WERI-Rb-1 (cell line): Measurements from ENCODE around the gene ENKUR.

Experiments
- DNase-seq: peaks from one replicate; pipeline ENCODE4 v3.0.0-alpha.2; 2020
- H3K27ac ChIP-seq: fragments of 250-450 bp; sonication (Bioruptor Pico); 2 replicates; pipeline ENCODE4 v1.5.1; 2020; ENCODE audit warnings: mild to moderate bottlenecking, moderate library complexity
- H3K27me3 ChIP-seq: fragments of 250-450 bp; sonication (Bioruptor Pico); 2 replicates; pipeline ENCODE4 v1.5.1; 2021; ENCODE audit warnings: mild to moderate bottlenecking, low read depth, moderate library complexity; ENCODE audit not compliant: insufficient read depth, severe bottlenecking
- H3K36me3 ChIP-seq: fragments of 250-450 bp; sonication (Bioruptor Pico); 2 replicates; pipeline ENCODE4 v1.5.1; 2020; ENCODE audit warnings: mild to moderate bottlenecking, moderate library complexity
- H3K4me3 ChIP-seq: 2 replicates; pipeline ENCODE4 v1.5.1; 2011; ENCODE audit warnings: low read depth, mild to moderate bottlenecking, control low read depth, low read length
- H3K9me3 ChIP-seq: fragments of 250-450 bp; sonication (Bioruptor Pico); 2 replicates; pipeline ENCODE4 v1.5.1; 2021; ENCODE audit warnings: mild to moderate bottlenecking, moderate library complexity; ENCODE audit not compliant: severe bottlenecking
- TF ChIP-seq, protein P1 (sequence below): IDR thresholded peaks from 2 replicates; pipeline ENCODE4 v1.5.1; 2011; ENCODE audit warnings: low read depth, mild to moderate bottlenecking, control low read depth, inconsistent platforms, low read length

The ENKUR gene

DNA sequence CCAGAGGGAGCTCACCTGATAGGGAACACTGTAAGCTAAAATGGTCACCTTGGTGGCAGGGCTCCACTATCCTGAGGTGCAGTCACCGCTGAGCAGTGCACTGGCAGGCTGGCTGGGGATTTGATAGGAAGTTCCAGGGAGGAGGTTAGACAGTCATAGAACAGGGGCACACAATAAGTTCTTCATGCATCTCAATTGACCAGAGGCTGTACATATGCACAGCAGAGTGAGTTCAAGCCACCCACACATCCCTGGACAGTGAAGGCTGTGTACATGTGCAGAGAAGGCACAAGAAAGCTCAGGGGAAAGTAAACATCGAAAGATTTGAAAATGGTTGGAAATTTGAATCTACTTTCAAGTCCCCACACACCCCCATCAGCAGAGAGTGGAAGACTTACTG, 77.4 kb downstream of the ENKUR start:
- TF ChIP-seq, protein P1, sequence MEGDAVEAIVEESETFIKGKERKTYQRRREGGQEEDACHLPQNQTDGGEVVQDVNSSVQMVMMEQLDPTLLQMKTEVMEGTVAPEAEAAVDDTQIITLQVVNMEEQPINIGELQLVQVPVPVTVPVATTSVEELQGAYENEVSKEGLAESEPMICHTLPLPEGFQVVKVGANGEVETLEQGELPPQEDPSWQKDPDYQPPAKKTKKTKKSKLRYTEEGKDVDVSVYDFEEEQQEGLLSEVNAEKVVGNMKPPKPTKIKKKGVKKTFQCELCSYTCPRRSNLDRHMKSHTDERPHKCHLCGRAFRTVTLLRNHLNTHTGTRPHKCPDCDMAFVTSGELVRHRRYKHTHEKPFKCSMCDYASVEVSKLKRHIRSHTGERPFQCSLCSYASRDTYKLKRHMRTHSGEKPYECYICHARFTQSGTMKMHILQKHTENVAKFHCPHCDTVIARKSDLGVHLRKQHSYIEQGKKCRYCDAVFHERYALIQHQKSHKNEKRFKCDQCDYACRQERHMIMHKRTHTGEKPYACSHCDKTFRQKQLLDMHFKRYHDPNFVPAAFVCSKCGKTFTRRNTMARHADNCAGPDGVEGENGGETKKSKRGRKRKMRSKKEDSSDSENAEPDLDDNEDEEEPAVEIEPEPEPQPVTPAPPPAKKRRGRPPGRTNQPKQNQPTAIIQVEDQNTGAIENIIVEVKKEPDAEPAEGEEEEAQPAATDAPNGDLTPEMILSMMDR = no peak
- no peaks in the 10 kb centered on the region for H3K9me3 ChIP-seq
- no peak overlapping the region for H3K4me3 ChIP-seq
- no peak overlapping the region for H3K27ac ChIP-seq
- no peaks in the 10 kb centered on the region for H3K27me3 ChIP-seq
- H3K36me3 ChIP-seq = no peaks in the 10 kb centered on the region; the same call in 1 of the 2 replicates
- no peak for DNase-seq

DNA sequence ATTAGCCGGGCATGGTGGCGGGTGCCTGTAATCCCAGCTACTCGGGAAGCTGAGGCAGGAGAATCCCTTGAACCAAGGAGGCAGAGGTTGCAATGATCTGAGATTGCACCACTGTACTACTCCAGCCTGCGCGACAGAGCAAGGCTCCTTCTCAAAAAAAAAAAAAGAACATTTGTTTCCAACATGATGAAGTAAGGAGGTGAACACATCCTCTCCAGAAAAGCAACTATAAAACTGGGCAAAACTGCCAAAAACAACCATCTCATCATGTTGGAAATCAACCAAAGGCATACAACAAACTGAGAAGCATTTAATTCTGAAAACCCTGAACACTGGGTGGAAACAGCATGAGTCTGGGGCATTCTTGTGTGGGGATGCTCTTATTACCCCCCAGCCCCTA, 77.9 kb downstream of the ENKUR start:
- no peaks in the 10 kb centered on the region; the same call in 1 of the 2 replicates for H3K36me3 ChIP-seq
- no peak overlapping the region for H3K4me3 ChIP-seq
- TF ChIP-seq, protein P1 = no peak
- H3K9me3 ChIP-seq = no peaks in the 10 kb centered on the region
- no peak for DNase-seq
- H3K27ac ChIP-seq = no peak overlapping the region
- no peaks in the 10 kb centered on the region for H3K27me3 ChIP-seq

DNA sequence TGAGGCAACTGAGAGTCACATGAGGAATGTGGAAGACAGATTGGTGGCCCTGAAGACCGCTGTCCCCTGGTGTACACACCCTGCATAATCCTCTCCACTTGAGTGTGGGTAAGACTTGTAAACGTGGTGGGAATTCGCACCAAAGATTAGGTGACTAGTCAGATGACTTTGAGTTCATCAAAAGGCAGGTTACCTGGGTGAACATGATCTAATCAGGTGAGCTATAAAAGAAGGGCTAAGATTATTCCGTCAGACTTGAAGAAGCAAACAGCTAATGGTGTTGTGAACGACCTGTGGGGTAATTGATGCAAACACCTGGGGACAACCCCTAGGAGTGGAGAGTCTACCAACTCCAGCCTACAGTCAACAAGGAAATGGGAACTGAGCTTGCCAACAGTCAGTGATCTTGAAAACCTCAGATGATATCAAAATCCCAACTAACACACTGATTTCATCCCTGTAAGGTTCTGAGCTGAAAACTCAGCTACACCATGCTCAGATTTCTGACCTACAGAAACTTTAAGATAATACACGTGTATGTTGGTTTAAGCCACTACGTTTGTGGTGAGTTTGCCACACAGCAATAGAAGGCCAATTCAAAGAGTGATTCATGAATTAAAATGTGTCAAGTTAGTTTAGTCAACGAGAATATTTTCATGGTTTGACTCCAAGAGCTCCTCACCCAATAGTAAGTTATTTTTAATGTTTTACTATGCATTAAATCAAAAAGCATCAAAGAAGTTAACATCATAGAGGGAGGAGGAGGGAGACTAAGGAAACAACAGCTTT, 80.3 kb downstream of the ENKUR start:
- DNase-seq = no peak
- H3K4me3 ChIP-seq = no peak overlapping the region
- TF ChIP-seq, protein P1 = no peak
- H3K36me3 ChIP-seq = no peaks in the 10 kb centered on the region; the same call in 1 of the 2 replicates
- H3K9me3 ChIP-seq = no peaks in the 10 kb centered on the region
- no peak overlapping the region for H3K27ac ChIP-seq
- no peaks in the 10 kb centered on the region for H3K27me3 ChIP-seq
